NCI-H1930 (cell line): ENCODE data around the gene TSPAN19.

Source experiments
- DNase-seq, 2 experiments: peaks; one replicate each; lab custom pipeline; 2025; lab: John Stamatoyannopoulos, UW

The TSPAN19 gene

DNA sequence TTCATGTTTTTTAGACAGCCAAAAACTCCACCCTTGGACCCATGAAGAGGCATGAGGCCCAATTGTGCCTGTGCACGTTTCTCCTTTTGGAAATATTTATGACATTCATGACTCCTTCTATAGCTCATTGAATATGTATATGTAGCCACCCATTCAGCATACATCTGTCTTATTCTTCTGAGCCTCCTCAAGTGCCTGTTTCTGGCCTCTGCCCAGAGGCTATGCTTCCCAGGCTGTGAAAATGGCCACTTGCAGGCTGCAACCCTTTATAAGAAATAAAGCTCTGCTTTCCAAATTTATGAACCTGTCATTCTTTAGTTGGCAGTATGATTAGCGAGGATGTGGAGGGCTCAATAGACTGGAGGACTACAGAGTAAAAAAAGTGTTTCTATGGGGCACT, 35.3 kb downstream of the TSPAN19 start:
- no peak for DNase-seq

DNA sequence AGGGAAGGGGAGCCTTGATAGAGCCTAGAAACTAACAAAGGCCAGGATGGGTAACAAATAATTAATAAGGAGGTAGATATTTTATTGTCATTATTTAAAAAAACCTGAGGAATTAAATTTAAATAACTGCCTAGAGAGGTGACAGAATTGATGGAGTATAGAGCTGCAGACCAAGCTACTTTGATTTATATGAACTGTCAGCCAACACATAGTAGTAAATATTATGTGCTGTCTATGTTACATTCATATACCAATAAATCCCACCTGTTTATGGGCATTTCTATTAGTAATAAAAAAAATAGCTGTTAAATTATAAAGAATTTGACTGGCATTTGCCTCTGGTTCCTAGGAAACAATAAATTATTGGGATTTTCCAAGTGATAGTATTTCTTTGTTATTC, 37.7 kb downstream of the TSPAN19 start:
- DNase-seq = no peak

DNA sequence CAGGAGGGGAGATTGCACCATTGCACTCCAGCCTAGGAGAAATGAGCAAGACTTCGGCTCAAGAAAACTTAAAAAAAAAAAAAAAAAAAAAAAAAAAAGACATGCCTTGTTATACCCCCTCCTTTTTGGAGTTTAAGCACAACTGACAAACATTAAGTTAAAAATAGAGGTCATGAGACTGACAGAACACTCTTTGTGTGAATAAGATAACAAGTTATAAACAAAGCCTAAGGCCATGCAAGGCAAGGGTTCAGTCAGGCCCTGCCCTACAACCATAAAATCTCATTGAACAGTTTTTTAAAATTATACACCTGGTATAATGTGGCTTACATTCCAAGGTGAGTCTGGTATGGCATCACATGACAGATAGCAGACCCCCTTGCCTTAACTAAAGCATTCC, 39.3 kb downstream of the TSPAN19 start:
- DNase-seq = no peak

DNA sequence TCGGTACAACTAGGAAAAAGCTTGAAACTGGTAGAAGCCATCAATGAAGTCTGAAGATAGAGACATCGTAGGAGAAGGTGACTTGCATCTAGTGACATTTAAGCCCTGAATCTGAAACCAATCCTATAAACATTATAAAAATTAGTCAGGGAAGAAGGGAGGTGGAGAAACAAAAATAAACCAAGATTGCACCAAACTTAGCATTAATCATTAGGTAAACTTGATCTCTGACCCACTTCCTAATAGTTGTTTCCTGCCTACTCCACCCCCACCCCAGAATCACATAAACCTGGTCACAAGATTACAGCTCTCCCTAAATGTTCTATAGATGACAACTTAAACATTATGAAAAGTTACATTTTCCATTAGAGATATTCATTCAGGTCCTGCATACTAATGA, 40.4 kb downstream of the TSPAN19 start:
- DNase-seq = no peak

DNA sequence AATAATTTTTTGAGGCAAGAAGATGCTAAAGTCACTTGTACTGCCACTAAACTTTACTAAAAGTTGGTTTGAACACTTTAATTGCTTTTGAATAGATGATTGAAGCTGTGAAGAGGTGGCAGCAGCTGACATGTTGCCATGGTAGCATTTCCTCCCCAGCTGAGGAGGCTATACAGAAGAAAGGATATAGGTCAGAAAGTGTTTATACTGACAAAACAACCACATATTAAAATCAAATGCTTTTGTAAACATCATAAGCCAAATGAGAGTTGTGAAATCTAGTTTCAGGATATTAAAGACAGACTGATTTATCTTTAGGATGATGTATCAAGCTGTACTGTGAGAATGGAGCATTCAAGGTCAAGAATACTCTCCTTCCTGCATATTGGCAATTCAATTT, 41.7 kb downstream of the TSPAN19 start:
- no peak for DNase-seq

DNA sequence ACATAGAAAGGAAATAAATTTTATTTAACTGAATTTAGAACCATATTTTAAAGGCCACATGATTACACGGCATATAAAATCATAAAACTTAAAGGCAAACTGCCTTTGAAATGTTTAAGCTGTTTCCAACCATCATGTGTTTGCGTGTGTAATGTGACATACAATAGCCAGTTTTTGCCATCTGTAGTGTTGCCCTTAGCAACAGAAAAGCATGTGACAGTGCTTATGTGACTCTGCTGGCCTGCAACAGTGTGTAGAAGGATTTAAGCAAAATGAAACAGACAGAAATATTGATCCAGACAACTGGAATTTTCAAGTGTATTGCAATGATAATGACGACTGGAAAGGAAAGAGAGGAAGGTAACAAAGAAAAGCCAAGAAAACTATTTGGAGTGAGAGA, 49.5 kb downstream of the TSPAN19 start:
- DNase-seq = no peak

DNA sequence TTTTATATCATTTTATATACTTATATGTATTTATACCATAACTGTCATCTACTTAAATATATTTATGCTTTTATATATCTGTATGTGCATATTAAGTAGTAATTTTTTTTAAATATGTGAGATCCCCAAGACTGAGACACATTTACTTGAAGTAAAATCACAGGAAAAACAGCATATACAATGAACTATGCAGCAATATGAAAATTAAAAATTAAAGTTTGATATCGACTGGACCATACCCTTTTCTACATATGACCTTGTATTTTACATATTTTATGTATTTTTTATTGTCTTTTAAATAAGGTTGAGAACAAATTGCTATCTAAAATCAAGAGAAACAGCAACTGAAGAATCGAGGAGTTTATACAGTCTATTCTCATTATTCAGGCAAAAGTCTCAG, 50.0 kb downstream of the TSPAN19 start:
- no peak for DNase-seq

DNA sequence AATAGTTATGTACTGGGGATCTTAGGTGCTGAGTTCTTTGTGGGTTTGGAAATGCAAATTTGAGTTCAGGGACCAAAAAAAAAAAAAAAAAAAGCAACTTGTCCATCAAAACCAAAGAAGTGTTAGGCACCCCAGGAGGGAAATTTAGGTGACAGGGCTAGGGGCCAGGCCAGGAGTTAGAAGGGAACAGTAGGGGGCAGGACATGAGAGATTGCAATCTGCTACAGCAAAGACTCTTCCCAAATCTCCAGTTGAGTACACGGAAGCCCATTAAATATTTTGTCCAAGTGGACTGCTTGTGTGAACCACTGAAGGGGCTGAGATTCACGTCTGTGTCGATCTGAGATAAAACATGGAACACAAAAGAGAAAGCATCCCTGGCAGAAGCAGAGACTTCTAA, 52.8 kb downstream of the TSPAN19 start:
- no peak for DNase-seq

DNA sequence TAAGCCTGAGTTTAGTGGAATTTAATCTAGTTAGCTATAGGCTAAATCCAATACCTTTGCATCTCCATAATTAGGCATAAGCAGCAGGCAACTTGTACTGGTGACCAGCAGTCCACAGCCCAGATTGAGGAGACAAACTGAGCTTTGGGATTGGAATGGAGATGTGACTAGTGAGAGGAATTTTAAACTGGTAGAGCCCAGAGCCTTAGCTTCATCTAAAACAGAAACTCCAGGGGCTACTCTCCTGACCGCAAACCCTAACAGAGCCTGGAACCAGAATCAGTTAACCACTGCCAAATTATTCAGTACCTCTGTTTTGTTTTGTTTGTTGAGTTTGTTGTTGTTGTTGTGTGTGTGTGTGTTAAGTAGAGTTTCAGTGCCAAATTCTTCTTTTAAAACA, 53.2 kb downstream of the TSPAN19 start:
- DNase-seq = no peak

DNA sequence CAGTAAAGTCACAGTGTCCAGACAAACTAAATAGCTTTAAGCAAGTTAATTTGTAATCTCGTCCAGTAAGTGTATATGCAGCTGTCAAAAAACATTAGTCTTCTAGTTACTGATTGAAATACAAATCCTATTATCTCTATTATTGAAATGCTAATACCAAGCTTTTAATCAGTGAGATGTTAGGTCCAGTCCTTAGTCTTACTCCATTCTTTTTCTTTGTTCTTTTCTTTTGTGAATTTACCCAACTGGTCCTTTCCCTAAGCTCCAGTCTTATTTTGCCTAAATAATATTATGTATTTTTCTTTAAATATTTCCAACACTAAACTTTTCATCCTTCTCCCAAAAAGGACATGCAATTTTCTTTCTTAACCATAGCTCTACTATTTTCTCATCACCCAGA, 57.2 kb downstream of the TSPAN19 start:
- DNase-seq = no peak

DNA sequence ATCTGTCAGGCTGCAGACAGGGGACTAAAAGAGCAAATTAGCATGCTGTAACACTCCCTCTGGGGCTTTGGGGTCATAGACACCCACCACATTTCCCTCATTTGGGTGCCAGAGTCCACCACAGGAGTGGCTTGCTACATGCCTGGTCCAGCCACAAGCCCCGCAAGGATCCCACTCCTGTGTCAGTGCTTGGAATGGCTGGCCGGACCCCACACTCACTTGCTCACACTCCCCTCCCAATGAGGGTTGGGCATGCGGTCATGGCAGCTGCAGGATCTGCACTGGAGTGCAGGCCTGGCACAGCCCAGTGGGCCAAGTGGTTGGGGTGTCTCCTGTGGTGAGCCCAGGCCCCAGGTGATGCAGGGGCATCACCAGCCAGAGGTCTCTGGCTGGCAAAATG, 59.9 kb downstream of the TSPAN19 start:
- DNase-seq = no peak

DNA sequence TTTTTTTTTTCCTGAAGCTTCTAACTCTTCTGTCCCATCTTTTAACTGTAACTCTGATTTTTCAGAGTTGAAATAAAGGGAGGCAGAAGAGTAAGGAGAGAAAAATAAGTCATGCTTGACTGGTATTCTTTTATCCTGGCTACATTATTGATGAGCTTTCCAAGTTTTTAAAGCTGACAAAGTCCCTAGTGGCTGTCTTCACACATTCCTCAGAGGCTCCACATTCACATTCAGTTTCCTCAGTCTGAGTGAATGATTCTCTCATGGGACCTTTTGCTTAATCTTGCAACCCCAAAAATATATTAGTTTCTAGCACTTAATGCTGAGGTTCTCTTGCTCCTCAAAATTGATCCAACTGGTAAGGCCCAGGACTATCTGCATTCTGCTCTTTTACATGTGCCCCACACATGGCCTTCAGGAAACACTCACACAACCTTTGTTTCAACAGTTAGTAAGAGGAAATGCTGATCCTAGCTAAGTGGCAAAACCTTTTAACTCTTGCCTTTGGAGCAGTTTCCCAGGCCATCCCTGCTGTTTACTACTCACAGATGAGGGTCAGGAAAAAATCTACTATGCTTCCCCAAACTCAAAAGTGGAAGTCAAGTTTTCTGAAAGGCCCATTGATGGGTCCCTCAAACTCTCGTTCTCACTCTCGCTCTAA, 61.8 kb downstream of the TSPAN19 start:
- no peak for DNase-seq

DNA sequence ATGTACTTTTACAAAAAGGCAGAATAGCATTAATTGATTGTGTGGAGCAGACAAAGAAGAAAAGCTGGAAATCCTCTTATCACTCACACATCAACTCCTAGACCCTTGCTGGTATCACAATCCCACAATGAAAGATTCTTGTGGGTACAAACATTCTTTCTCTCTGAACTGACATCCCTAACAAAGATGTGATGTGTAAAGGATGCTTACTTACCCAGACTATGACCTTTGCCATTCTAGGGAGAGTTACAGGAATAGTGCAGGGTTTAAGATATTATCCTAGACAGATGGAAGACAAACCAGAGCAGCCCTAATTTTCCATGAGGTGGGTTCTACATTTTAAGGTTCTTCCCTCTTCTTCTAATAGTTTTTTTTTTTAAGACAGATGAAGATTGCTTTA, 63.1 kb downstream of the TSPAN19 start:
- DNase-seq = no peak

DNA sequence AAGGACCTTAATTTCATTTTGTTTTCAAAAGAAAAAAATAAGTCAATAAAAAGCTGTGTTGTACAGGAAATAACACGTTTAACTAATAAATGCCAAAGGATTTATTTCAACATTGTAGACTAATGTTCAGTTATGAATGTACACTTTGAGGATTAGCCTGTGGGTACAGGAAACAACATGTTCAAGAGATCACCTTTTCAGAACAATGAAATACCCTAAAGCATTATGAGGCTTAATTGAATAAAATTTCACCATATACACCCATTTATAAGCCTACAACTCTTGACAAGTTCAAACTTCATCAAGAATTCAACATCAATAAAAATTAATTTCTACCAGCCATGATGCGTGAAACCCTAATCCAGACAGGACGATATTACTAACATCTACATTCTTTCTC, 66.9 kb downstream of the TSPAN19 start:
- no peak for DNase-seq
